Type B pancreatic cell (in vitro differentiated cells): ENCODE results near the gene NDUFV2. TPM values are rescaled to one million over a fixed set of nuclear protein-coding genes. Genes with fewer than 3 reads are reported as not detected.

Experiments used
- DNase-seq: peaks from one replicate; pipeline ENCODE4 v3.0.0; 2021; ENCODE audit warnings: mixed read lengths; ENCODE audit not compliant: unreplicated experiment; ENCODE audit errors: extremely low spot score
- H3K27ac Mint-ChIP-seq: 2 replicates; pipeline ENCODE4 v1.8.0; 2021; ENCODE audit warnings: mild to moderate bottlenecking, mixed read lengths
- H3K27me3 Mint-ChIP-seq: 2 replicates; pipeline ENCODE4 v1.8.0; 2021; ENCODE audit warnings: mixed read lengths
- H3K36me3 Mint-ChIP-seq: 2 replicates; pipeline ENCODE4 v1.8.0; 2021; ENCODE audit warnings: mixed read lengths
- H3K4me1 Mint-ChIP-seq: one replicate; pipeline ENCODE4 v1.8.0; 2021; ENCODE audit warnings: mixed read lengths; ENCODE audit not compliant: unreplicated experiment
- H3K4me3 Mint-ChIP-seq: 2 replicates; pipeline ENCODE4 v1.8.0; 2021; ENCODE audit warnings: mild to moderate bottlenecking, mixed read lengths
- H3K9me3 Mint-ChIP-seq: 2 replicates; pipeline ENCODE4 v1.8.0; 2021; ENCODE audit warnings: mixed read lengths
- CTCF ChIP-seq: fragments of 200-600 bp; sonication (generic); conservative IDR thresholded peaks from 2 replicates; pipeline ENCODE4 v1.5.0; 2021; ENCODE audit warnings: antibody characterized with exemption, mild to moderate bottlenecking
- total RNA-seq: library from RNA; stranded (reverse); gene quantifications from 2 replicates; pipeline ENCODE4 v1.2.1, GENCODE V29; 2021; ENCODE audit warnings: low replicate concordance

The NDUFV2 gene
- total RNA-seq, 1 donor from 2014 or later = 135 TPM

DNA sequence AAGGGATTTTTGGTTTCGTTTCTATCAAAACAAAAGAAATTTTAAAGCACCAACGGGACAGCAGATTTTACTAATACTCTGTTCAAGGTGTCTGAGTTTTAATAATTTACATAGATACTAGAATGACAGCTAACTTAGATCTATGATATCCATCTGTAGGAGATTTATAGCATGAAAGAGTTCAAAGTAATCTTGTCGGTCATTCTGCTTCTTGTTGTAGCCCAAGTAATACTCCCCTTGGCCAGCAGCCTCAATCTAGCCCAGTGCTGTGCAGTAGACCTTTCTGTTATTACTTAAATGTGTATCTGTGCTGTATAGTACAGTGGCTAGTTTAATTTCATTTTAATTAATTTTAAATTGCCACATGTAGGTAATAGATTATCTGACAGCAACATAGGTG is 78.8 kb downstream of the NDUFV2 start:
- peaks cover 28% of the 10 kb centered on the region for H3K36me3 Mint-ChIP-seq
- TF ChIP-seq CTCF = no peak
- no peaks in the 10 kb centered on the region for H3K4me1 Mint-ChIP-seq
- H3K9me3 Mint-ChIP-seq = no peaks in the 10 kb centered on the region
- H3K27ac Mint-ChIP-seq = no peak overlapping the region
- no peaks in the 10 kb centered on the region for H3K27me3 Mint-ChIP-seq
- no peak for DNase-seq
- no peak overlapping the region for H3K4me3 Mint-ChIP-seq

DNA sequence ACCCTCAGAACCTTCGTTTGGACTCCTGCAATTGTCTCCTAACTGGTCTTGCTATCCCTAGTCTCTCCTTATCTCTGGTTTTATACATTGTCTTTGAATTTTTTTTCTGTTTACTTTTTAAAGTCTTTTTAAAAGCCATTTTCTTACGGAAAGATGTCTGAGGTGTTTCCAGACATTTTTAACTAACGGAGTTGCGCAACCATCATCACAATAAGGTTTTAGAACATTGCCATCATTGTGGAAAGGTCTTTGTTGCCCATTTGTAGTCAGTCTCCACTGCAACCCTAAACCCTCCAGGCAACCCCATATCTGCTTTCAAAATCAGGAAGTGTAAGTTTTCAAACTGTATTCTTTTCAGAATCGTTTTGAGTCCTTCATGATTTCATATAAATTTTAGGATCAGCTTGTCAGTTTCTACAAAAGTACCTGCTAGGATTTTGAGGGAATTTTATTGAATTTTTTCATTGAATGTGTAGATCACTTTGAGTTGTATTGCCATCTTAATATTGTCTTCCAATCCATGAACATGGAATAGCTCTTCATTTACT is 80.4 kb downstream of the NDUFV2 start:
- Mint-ChIP-seq H3K9me3 (no peaks in the 10 kb centered on the region), H3K4me3 (no peak overlapping the region), H3K27ac (no peak overlapping the region), H3K36me3 (peaks cover 30% of the 10 kb centered on the region), H3K27me3 (no peaks in the 10 kb centered on the region), H3K4me1 (no peaks in the 10 kb centered on the region)
- TF ChIP-seq CTCF = no peak
- no peak for DNase-seq

Other genes with a start within 250 kb of the NDUFV2 start
- gene ANKRD12, start 34.1 kb downstream of the NDUFV2 start, total RNA-seq = 28.2 and 38.8 TPM in 2 replicates
- 27.4 and 38.6 TPM in 2 replicates for gene TWSG1, start 232.1 kb downstream of the NDUFV2 start, total RNA-seq